ENCODE results near the gene CADM1. TPM values are rescaled to one million over a fixed set of nuclear protein-coding genes. Genes with fewer than 3 reads are reported as not detected.

The CADM1 gene
- total and polyA plus RNA-seq, 4 donors = 13.0 to 40.6 (median 28.9) TPM

DNA sequence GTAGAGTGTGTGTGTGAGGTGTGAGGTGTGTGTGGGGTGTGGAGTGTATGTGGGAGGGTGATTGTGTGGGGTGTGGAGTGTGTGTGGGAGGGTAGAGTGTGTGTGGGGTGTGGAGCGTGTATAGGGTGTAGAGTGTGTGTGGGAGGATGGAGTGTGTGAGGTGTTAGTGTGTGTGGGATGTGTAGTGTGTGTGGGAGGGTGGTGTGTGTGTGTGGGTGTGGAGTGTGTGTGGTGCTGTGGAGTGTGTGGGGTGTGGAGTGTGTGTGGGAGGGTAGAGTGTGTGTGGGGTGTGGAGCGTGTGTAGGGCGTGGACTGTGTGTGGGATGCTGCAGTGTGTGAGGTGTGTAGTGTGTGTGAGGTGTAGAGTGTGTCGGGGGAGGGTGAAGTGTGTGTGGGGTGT is 356.1 kb downstream of the CADM1 start (continued):
- TF ChIP-seq HNF4A (conservative IDR thresholded peaks at IDR 0.05) = no peak
- TF ChIP-seq, protein P1, sequence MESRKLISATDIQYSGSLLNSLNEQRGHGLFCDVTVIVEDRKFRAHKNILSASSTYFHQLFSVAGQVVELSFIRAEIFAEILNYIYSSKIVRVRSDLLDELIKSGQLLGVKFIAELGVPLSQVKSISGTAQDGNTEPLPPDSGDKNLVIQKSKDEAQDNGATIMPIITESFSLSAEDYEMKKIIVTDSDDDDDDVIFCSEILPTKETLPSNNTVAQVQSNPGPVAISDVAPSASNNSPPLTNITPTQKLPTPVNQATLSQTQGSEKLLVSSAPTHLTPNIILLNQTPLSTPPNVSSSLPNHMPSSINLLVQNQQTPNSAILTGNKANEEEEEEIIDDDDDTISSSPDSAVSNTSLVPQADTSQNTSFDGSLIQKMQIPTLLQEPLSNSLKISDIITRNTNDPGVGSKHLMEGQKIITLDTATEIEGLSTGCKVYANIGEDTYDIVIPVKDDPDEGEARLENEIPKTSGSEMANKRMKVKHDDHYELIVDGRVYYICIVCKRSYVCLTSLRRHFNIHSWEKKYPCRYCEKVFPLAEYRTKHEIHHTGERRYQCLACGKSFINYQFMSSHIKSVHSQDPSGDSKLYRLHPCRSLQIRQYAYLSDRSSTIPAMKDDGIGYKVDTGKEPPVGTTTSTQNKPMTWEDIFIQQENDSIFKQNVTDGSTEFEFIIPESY (IDR thresholded peaks at IDR 0.05) = no peak
- no peak for TF ChIP-seq RXRA (IDR thresholded peaks at IDR 0.05)
- TF ChIP-seq, protein P2, sequence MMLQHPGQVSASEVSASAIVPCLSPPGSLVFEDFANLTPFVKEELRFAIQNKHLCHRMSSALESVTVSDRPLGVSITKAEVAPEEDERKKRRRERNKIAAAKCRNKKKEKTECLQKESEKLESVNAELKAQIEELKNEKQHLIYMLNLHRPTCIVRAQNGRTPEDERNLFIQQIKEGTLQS (IDR thresholded peaks at IDR 0.05) = no peak

DNA sequence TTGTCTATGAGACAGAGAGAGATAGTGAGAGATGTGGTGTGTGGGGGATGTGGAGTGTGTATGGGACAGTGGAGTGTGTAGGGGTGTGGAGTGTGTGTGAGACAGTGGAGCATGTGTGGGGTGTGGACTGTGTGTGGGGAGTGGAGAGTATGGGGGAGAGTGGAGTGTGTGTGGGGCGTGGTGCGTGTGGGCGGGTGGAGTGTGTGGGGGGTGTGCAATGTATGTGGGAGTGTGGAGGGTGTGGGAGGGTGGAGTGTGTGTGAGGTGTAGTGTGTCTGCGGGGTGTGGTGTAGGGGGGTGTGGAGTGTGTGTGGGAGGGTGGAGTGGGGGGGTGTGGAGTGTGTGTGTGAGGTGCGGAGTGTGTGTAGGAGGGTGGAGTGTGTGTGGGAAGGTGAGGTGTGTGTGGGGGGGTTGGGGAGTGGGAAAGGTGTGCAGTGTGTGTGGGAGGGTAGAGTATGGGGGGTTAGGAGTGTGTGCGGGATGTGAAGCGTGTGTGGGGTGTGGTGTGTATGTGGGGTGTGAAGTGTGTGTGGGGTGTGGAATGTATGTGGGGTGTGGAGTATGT is 356.9 kb downstream of the CADM1 start:
- 94% methylated on average over 7 of the region's 7 CpGs for WGBS
- no peaks in the 10 kb centered on the region for H3K27me3 ChIP-seq (ENCODE audit: control insufficient read depth in 4 of 4, insufficient read depth in 4 of 4, low read length in 3 of 4)
- no peak overlapping the region for H3K27ac ChIP-seq (ENCODE audit: low read depth in 1 of 2, low read length in 2 of 2)
- H3K9me3 ChIP-seq (ENCODE audit: control insufficient read depth in 4 of 4, low read length in 3 of 4) = no peaks in the 10 kb centered on the region
- no peak overlapping the region for H3K4me3 ChIP-seq (ENCODE audit: low read depth in 1 of 3, low read length in 3 of 3)
- H3K36me3 ChIP-seq (ENCODE audit: control insufficient read depth in 4 of 4, insufficient read depth in 3 of 4, low read depth in 1 of 4, low read length in 3 of 4) = no peaks in the 10 kb centered on the region
- DNase-seq (ENCODE audit: low spot score) = no peak
- H3K9ac ChIP-seq (ENCODE audit: low read depth in 1 of 2, low read length in 2 of 2) = no peak overlapping the region
- H3K4me1 ChIP-seq (ENCODE audit: control insufficient read depth in 4 of 4, insufficient read depth in 4 of 4, low read length in 3 of 4) = no peaks in the 10 kb centered on the region
- TF ChIP-seq HNF4G (IDR thresholded peaks at IDR 0.05) = no peak
- no peak for TF ChIP-seq TAF1 (conservative IDR thresholded peaks at IDR 0.05)
- no peak for TF ChIP-seq EGR1 (IDR thresholded peaks at IDR 0.05; ENCODE audit: low read depth in 2 of 2)
- no peak for TF ChIP-seq JUND (IDR thresholded peaks at IDR 0.05)
- no peak for TF ChIP-seq FOXA1 (IDR thresholded peaks at IDR 0.05)
- no peak for TF ChIP-seq HNF4A (conservative IDR thresholded peaks at IDR 0.05)

DNA sequence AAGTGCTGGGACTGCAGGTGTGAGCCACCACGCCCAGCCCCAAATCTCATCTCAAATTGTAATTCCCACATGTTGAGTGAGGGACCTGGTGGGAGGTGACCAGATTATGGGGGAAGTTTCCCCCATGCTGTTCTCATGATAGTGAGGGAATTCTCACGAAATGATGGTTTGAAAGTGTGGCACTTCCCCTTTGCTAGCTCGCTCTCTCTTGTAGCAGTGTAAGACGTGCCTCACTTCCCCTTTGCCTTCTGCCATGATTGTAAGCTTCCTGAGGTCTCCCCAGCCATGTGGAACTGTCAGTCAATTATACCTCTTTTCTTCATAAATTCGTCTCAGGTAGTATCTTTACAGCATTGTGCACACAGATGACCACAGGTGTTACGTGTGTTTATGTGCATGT is 357.8 kb downstream of the CADM1 start:
- no peaks in the 10 kb centered on the region for H3K4me1 ChIP-seq (ENCODE audit: control insufficient read depth in 4 of 4, insufficient read depth in 4 of 4, low read length in 3 of 4)
- no peak overlapping the region for H3K4me3 ChIP-seq (ENCODE audit: low read depth in 1 of 3, low read length in 3 of 3)
- no peak for DNase-seq (ENCODE audit: low spot score)
- WGBS = 79% methylated on average over 6 of the region's 6 CpGs
- no peak overlapping the region for H3K27ac ChIP-seq (ENCODE audit: low read depth in 1 of 2, low read length in 2 of 2)
- H3K9ac ChIP-seq (ENCODE audit: low read depth in 1 of 2, low read length in 2 of 2) = no peak overlapping the region
- no peaks in the 10 kb centered on the region for H3K9me3 ChIP-seq (ENCODE audit: control insufficient read depth in 4 of 4, low read length in 3 of 4)
- H3K27me3 ChIP-seq (ENCODE audit: control insufficient read depth in 4 of 4, insufficient read depth in 4 of 4, low read length in 3 of 4) = no peaks in the 10 kb centered on the region
- TF ChIP-seq, protein P2 (IDR thresholded peaks at IDR 0.05) = no peak
- TF ChIP-seq FOXA1 (IDR thresholded peaks at IDR 0.05) (no peak), NR2F2 (IDR thresholded peaks at IDR 0.05) (no peak), EGR1 (IDR thresholded peaks at IDR 0.05; ENCODE audit: low read depth in 2 of 2) (no peak), HNF4G (IDR thresholded peaks at IDR 0.05) (no peak), JUND (IDR thresholded peaks at IDR 0.05) (no peak), RAD21 (IDR thresholded peaks at IDR 0.05) (no peak), GABPA (IDR thresholded peaks at IDR 0.05 in 1 of 2, conservative IDR thresholded peaks at IDR 0.05 in 1 of 2) (no peak)
- TF ChIP-seq, protein P3, sequence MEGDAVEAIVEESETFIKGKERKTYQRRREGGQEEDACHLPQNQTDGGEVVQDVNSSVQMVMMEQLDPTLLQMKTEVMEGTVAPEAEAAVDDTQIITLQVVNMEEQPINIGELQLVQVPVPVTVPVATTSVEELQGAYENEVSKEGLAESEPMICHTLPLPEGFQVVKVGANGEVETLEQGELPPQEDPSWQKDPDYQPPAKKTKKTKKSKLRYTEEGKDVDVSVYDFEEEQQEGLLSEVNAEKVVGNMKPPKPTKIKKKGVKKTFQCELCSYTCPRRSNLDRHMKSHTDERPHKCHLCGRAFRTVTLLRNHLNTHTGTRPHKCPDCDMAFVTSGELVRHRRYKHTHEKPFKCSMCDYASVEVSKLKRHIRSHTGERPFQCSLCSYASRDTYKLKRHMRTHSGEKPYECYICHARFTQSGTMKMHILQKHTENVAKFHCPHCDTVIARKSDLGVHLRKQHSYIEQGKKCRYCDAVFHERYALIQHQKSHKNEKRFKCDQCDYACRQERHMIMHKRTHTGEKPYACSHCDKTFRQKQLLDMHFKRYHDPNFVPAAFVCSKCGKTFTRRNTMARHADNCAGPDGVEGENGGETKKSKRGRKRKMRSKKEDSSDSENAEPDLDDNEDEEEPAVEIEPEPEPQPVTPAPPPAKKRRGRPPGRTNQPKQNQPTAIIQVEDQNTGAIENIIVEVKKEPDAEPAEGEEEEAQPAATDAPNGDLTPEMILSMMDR (IDR thresholded peaks at IDR 0.05; ENCODE audit: low read depth, low read length, missing input control) = no peak
- TF ChIP-seq, protein P1 (IDR thresholded peaks at IDR 0.05) = no peak
- TF ChIP-seq, protein P4, sequence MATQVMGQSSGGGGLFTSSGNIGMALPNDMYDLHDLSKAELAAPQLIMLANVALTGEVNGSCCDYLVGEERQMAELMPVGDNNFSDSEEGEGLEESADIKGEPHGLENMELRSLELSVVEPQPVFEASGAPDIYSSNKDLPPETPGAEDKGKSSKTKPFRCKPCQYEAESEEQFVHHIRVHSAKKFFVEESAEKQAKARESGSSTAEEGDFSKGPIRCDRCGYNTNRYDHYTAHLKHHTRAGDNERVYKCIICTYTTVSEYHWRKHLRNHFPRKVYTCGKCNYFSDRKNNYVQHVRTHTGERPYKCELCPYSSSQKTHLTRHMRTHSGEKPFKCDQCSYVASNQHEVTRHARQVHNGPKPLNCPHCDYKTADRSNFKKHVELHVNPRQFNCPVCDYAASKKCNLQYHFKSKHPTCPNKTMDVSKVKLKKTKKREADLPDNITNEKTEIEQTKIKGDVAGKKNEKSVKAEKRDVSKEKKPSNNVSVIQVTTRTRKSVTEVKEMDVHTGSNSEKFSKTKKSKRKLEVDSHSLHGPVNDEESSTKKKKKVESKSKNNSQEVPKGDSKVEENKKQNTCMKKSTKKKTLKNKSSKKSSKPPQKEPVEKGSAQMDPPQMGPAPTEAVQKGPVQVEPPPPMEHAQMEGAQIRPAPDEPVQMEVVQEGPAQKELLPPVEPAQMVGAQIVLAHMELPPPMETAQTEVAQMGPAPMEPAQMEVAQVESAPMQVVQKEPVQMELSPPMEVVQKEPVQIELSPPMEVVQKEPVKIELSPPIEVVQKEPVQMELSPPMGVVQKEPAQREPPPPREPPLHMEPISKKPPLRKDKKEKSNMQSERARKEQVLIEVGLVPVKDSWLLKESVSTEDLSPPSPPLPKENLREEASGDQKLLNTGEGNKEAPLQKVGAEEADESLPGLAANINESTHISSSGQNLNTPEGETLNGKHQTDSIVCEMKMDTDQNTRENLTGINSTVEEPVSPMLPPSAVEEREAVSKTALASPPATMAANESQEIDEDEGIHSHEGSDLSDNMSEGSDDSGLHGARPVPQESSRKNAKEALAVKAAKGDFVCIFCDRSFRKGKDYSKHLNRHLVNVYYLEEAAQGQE (IDR thresholded peaks at IDR 0.05) = no peak
- H3K36me3 ChIP-seq (ENCODE audit: control insufficient read depth in 4 of 4, insufficient read depth in 3 of 4, low read depth in 1 of 4, low read length in 3 of 4) = no peaks in the 10 kb centered on the region

All from liver (tissue), 9 donors.